Subcutaneous abdominal adipose tissue (tissue), 5 donors: ENCODE results near the gene SVBP.

Source experiments
- H3K27ac ChIP-seq: one replicate; pipeline ENCODE4 v1.7.0; 2013; ENCODE audit warnings: low read depth, mild to moderate bottlenecking, inconsistent platforms, low read length, moderate library complexity
- H3K27me3 ChIP-seq, 5 donors: one replicate each; pipeline ENCODE4 v1.7.0; 2013; ENCODE audit warnings: low read length in 5 of 5, inconsistent platforms in 1 of 5; ENCODE audit not compliant: control insufficient read depth in 5 of 5, insufficient read depth in 4 of 5
- H3K36me3 ChIP-seq, 5 donors: one replicate each; pipeline ENCODE4 v1.7.0; 2013; ENCODE audit warnings: low read length in 5 of 5; ENCODE audit not compliant: control insufficient read depth in 5 of 5, insufficient read depth in 5 of 5
- H3K4me1 ChIP-seq, 5 donors: one replicate each; pipeline ENCODE4 v1.7.0; 2013; ENCODE audit warnings: low read length in 5 of 5, mild to moderate bottlenecking in 3 of 5, moderate library complexity in 1 of 5; ENCODE audit not compliant: control insufficient read depth in 5 of 5, insufficient read depth in 5 of 5
- H3K4me3 ChIP-seq, 5 donors: one replicate each; pipeline ENCODE4 v1.7.0; 2013; ENCODE audit warnings: low read length in 5 of 5, low read depth in 1 of 5
- H3K9ac ChIP-seq, 5 donors: one replicate each; pipeline ENCODE4 v1.7.0; 2013; ENCODE audit warnings: low read length in 5 of 5, mild to moderate bottlenecking in 4 of 5, moderate library complexity in 3 of 5
- H3K9me3 ChIP-seq, 5 donors: one replicate each; pipeline ENCODE4 v1.7.0; 2013; ENCODE audit warnings: low read length in 5 of 5; ENCODE audit not compliant: control insufficient read depth in 5 of 5
- donor health status: healthy.
- donor health status: healthy.
- donor health status: healthy.
- donor health status: healthy.
- donor health status: healthy.

The SVBP gene

DNA sequence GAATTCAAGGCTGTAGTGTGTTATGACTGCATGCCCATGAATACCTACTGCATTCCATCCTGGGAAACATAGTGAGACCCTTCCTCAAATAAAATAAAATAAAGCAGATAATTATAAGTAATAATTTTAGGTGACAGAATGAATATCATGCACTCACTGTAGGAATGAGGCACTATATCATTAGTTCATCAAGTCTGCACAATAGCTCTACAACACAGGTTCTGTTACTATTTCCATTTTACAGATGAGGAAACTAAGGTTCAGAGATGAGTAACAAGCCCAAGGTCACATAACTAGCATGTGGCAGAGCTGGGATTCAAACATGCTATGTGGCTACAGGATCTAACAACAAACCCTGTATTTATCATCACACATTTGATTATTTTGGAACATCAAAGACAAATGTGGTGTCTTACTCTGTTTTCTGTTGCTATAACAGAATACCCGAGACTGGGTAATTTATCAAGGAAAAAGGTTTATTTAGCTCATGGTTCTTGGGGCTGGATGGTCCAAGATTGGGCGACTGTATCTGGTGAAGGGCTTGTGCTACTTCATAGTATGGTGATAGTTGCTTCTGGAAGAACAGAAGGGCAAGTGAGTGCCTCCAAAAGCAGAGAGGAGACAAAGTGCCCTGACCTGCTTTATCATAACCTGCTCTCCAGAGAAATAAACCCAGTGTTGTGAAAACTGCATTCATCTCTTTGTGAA, 24.4 kb upstream of the SVBP start:
- Histone ChIP-seq H3K9me3 (no peaks in the 10 kb centered on the region), H3K27me3 (no peaks in the 10 kb centered on the region), H3K27ac (no peak overlapping the region), H3K36me3 (peaks cover 8 to 45% (median 30%) of the 10 kb centered on the region in 5 donors), H3K4me1 (peaks cover 0 to 13% (median 12%) of the 10 kb centered on the region in 5 donors), H3K9ac (no peak overlapping the region), H3K4me3 (no peak overlapping the region)

DNA sequence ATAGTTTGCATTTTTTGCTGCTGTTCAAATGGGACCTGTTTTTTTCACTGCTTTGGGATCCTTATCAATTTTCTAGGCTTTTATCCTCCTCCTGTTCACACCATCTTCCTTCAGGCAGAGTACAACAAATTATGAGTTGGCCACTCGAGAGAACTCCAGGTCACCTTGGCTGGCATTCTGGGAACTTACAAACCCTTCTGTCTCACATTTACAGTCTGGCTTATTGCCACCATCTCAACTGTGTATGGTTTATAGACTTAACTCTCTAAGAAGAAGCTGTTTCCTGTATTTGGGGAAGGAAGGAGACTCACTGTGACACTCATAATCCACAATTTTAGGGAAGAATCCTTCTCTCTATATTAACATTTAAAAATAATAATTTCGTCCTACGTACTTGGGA, 23.8 kb upstream of the SVBP start:
- H3K9me3 ChIP-seq, result no peaks in the 10 kb centered on the region
- no peak overlapping the region for H3K4me3 ChIP-seq
- peaks cover 0 to 11% (median 10%) of the 10 kb centered on the region in 5 donors for H3K4me1 ChIP-seq
- H3K9ac ChIP-seq, result no peak overlapping the region
- H3K27me3 ChIP-seq, result no peaks in the 10 kb centered on the region
- no peak overlapping the region for H3K27ac ChIP-seq
- H3K36me3 ChIP-seq, result peaks cover 8 to 45% (median 30%) of the 10 kb centered on the region in 5 donors

DNA sequence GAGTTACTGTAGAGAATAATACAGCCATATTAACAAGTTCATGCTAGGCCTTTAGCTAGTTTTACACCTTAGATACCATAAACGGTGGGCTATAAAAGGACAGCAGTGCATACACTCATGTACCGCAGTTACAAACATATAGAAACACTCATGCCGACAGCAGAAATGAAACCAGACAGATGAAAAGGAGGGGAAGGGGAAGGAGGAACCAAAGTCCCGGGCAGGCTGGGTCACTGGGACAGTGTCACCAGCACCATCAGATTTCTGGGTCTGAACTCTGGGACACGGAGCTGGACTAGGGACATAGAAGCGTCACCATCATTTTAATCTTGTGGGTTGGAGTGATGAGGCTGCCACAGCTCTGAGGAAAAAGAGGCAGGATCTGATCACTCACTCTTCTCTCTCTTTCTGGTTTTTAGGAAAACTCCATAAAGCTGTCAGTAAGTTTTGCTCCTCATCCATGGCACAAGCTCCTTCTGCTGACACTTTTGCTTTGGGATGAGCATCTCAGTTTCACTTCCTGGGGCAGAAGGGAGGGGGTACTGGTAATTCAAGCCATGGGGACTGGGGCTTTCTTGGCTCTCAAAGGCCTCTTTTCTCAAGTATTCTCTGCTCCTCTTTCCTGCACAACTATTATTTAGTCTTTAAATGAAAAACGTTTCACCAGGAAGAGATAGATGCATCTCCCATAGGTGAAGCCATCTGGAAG, 21.4 kb upstream of the SVBP start:
- Histone ChIP-seq H3K9me3 (no peaks in the 10 kb centered on the region), H3K4me3 (no peak overlapping the region), H3K36me3 (peaks cover 7 to 55% (median 34%) of the 10 kb centered on the region in 5 donors), H3K27ac (no peak overlapping the region), H3K9ac (no peak overlapping the region), H3K4me1 (peaks cover 0 to 6% (median 4%) of the 10 kb centered on the region in 5 donors), H3K27me3 (no peaks in the 10 kb centered on the region)

- no peak overlapping the region for H3K4me3 ChIP-seq
- no peaks in the 10 kb centered on the region for H3K9me3 ChIP-seq
- no peak overlapping the region for H3K9ac ChIP-seq
- H3K27ac ChIP-seq, result no peak overlapping the region
- no peaks in the 10 kb centered on the region for H3K27me3 ChIP-seq
- H3K4me1 ChIP-seq, result peaks cover 0 to 6% (median 4%) of the 10 kb centered on the region in 5 donors
- H3K36me3 ChIP-seq, result peaks cover 3 to 46% (median 25%) of the 10 kb centered on the region in 5 donors
Observed at GRCh38 chr1:42837709-42838108, 20.5 kb upstream of the SVBP start.

DNA sequence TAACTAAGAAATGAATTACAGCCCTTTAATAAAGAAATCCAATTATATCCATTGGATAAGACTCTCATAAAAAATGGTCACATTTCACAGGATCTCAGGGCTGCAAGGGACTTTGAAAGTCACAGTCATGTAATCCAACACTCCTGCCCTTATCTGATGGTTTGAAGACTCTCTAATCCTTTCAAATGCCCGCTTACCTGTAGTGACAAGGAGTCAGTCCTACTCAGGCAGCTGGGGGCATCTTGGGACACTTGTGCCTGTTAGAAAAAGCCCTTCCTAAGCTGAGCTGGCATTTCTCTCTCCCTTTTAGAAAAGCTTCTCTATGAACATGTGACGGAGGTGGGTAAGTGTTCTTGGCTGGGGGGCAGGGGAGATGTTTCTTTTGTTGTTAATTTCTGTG, 18.2 kb upstream of the SVBP start:
- Histone ChIP-seq H3K4me1 (peaks cover 0 to 6% (median 4%) of the 10 kb centered on the region in 5 donors), H3K4me3 (no peak overlapping the region), H3K27ac (no peak overlapping the region), H3K36me3 (peaks cover 3 to 37% (median 15%) of the 10 kb centered on the region in 5 donors), H3K9me3 (no peaks in the 10 kb centered on the region), H3K9ac (no peak overlapping the region), H3K27me3 (no peaks in the 10 kb centered on the region)

DNA sequence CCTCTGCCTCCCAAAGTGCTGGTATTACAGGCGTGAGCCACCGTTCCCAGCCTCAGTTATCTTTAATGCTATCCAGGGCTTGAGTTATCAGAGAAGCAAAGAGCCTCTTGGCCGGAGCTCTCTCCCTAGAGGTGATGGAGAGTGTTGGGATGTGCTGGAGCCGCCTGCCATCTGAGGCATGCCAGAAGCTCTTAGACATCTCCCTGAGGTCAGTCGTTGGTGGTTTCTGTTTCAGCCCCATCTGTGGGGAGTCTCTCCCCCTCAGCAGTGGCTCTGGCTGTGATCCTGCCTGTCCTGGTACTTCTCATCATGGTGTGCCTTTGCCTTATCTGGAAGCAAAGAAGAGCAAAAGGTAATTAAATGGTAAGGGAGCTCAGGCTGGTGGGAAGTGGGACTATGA, 17.6 kb upstream of the SVBP start:
- Histone ChIP-seq H3K27ac (no peak overlapping the region), H3K4me3 (no peak overlapping the region), H3K36me3 (peaks cover 0 to 40% (median 21%) of the 10 kb centered on the region in 5 donors), H3K4me1 (peaks cover 0 to 6% (median 4%) of the 10 kb centered on the region in 5 donors), H3K9ac (no peak overlapping the region), H3K9me3 (no peaks in the 10 kb centered on the region), H3K27me3 (no peaks in the 10 kb centered on the region)

GRCh38 chr1:42833981-42834380, 16.8 kb upstream of the SVBP start:
- peaks cover 3 to 40% (median 23%) of the 10 kb centered on the region in 5 donors for H3K36me3 ChIP-seq
- H3K27me3 ChIP-seq, result no peaks in the 10 kb centered on the region
- H3K4me3 ChIP-seq, result no peak overlapping the region
- no peaks in the 10 kb centered on the region for H3K9me3 ChIP-seq
- H3K9ac ChIP-seq, result no peak overlapping the region
- H3K27ac ChIP-seq, result no peak overlapping the region
- peaks cover 0 to 6% (median 4%) of the 10 kb centered on the region in 5 donors for H3K4me1 ChIP-seq

GRCh38 chr1:42832641-42833240, 15.5 kb upstream of the SVBP start:
- H3K9ac ChIP-seq, result no peak overlapping the region
- no peak overlapping the region for H3K4me3 ChIP-seq
- H3K36me3 ChIP-seq, result peaks cover 8 to 38% (median 19%) of the 10 kb centered on the region in 5 donors
- peaks cover 0 to under 1% (median 0%) of the 10 kb centered on the region in 5 donors for H3K4me1 ChIP-seq
- no peaks in the 10 kb centered on the region for H3K27me3 ChIP-seq
- H3K9me3 ChIP-seq, result no peaks in the 10 kb centered on the region
- no peak overlapping the region for H3K27ac ChIP-seq

DNA sequence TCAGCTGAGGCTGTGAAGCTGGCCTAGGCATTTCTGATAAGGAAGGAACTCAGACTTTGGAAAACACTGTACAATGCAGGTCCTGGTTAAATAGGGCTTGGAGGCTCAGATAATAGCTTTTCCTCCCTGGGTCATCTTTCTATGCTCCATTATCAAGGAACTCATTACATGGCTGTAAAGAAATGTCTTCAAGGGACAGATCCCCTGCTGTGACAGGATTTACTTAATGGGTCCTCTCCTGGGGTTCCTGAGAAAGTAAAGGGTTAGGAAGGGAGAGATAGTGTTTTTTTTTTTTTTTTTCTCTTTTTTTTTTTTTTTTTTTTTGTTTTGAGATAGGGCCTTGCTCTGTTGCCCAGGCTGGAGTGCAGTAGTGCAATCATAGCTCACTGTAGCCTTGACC, 14.1 kb upstream of the SVBP start:
- Histone ChIP-seq H3K9me3 (no peaks in the 10 kb centered on the region), H3K27ac (no peak overlapping the region), H3K9ac (no peak overlapping the region), H3K4me1 (no peaks in the 10 kb centered on the region), H3K4me3 (no peak overlapping the region), H3K36me3 (peaks cover 8 to 37% (median 19%) of the 10 kb centered on the region in 5 donors), H3K27me3 (no peaks in the 10 kb centered on the region)

- no peaks in the 10 kb centered on the region for H3K4me1 ChIP-seq
- no peak overlapping the region for H3K27ac ChIP-seq
- no peaks in the 10 kb centered on the region for H3K9me3 ChIP-seq
- no peak overlapping the region for H3K9ac ChIP-seq
- H3K36me3 ChIP-seq, result peaks cover 8 to 36% (median 19%) of the 10 kb centered on the region in 5 donors
- no peak overlapping the region for H3K4me3 ChIP-seq
- no peaks in the 10 kb centered on the region for H3K27me3 ChIP-seq
Observed at GRCh38 chr1:42830631-42831030, 13.4 kb upstream of the SVBP start.
